GM23248 (cell line): ENCODE measurements around the gene PAPOLA. TPM values are rescaled to one million over a fixed set of nuclear protein-coding genes. Genes with fewer than 3 reads are reported as not detected.

Experiments
- DNase-seq: peaks from one replicate; pipeline ENCODE4 v3.0.0-alpha.2; 2015
- H2AFZ ChIP-seq: fragments of 200-600 bp; sonication (generic); 2 replicates; pipeline ENCODE4 v1.6.1; 2016; ENCODE audit warnings: antibody characterized with exemption
- H3F3A ChIP-seq: fragments of 200-600 bp; sonication (generic); 2 replicates; pipeline ENCODE4 v1.6.1; 2016; ENCODE audit warnings: mild to moderate bottlenecking, antibody characterized with exemption, mixed run types; ENCODE audit not compliant: insufficient read depth
- H3K27ac ChIP-seq: fragments of 200-600 bp; sonication (generic); 2 replicates; pipeline ENCODE4 v1.5.1; 2016; ENCODE audit warnings: mild to moderate bottlenecking
- H3K27me3 ChIP-seq: fragments of 200-600 bp; sonication (generic); replicated peaks from 2 replicates; pipeline ENCODE4 v1.6.1; 2016; ENCODE audit warnings: mild to moderate bottlenecking; ENCODE audit not compliant: insufficient read depth
- H3K36me3 ChIP-seq: fragments of 200-600 bp; sonication (generic); 2 replicates; pipeline ENCODE4 v1.6.1; 2016; ENCODE audit warnings: low read depth, mild to moderate bottlenecking
- H3K4me1 ChIP-seq: fragments of 200-600 bp; sonication (generic); 2 replicates; pipeline ENCODE4 v1.6.1; 2016; ENCODE audit warnings: mild to moderate bottlenecking; ENCODE audit not compliant: insufficient read depth
- H3K4me2 ChIP-seq: fragments of 200-600 bp; sonication (generic); one replicate; pipeline ENCODE4 v1.6.1; 2016; ENCODE audit warnings: mild to moderate bottlenecking; ENCODE audit not compliant: unreplicated experiment
- H3K4me3 ChIP-seq: fragments of 200-600 bp; sonication (generic); 2 replicates; pipeline ENCODE4 v1.5.1; 2016; ENCODE audit warnings: mild to moderate bottlenecking
- H3K79me2 ChIP-seq: fragments of 200-600 bp; sonication (generic); 2 replicates; pipeline ENCODE4 v1.6.1; 2016; ENCODE audit warnings: mild to moderate bottlenecking; ENCODE audit not compliant: insufficient read depth
- H3K9ac ChIP-seq: fragments of 200-600 bp; sonication (generic); 2 replicates; pipeline ENCODE4 v1.6.1; 2016; ENCODE audit warnings: mild to moderate bottlenecking
- H3K9me2 ChIP-seq: fragments of 200-600 bp; sonication (generic); 2 replicates; pipeline ENCODE4 v1.6.1; 2016; ENCODE audit warnings: mixed run types, mild to moderate bottlenecking, moderate library complexity; ENCODE audit not compliant: insufficient read depth
- H3K9me3 ChIP-seq: fragments of 200-600 bp; sonication (generic); one replicate; pipeline ENCODE4 v1.6.1; 2017; ENCODE audit warnings: low read depth
- H4K20me1 ChIP-seq: fragments of 200-600 bp; sonication (generic); 2 replicates; pipeline ENCODE4 v1.6.0; 2016; ENCODE audit not compliant: insufficient read depth
- EZH2 ChIP-seq: fragments of 200-600 bp; sonication (generic); IDR thresholded peaks from 2 replicates; pipeline ENCODE4 v1.6.1; 2018; ENCODE audit warnings: antibody characterized with exemption, mild to moderate bottlenecking; ENCODE audit not compliant: insufficient read depth, poor library complexity, severe bottlenecking
- EZH2phosphoT487 ChIP-seq: fragments of 200-600 bp; sonication (generic); IDR thresholded peaks from 2 replicates; pipeline ENCODE4 v1.6.1; 2018; ENCODE audit warnings: antibody characterized with exemption, moderate library complexity, mild to moderate bottlenecking, low read depth; ENCODE audit not compliant: insufficient read depth
- whole genome bisulfite sequencing, 2 experiments: methylation state at CpG; one replicate each; pipeline ENCODE4 v1.1.6; 2015 to 2017; ENCODE audit warnings: low lambda C conversion rate in 2 of 2, low coverage in 1 of 2; ENCODE audit errors: missing lambda C conversion rate in 2 of 2; 5-methylcytosine and 5-hydroxymethylcytosine counted together
- in situ Hi-C: fragments of 300-500 bp; cut with MboI; formaldehyde crosslinking; loops from 2 replicates; pipeline ENCODE4 v1.15.0; 2020
- polyA plus RNA-seq: library from polyadenylated mRNA; unstranded; fragments of >200 nt; fragmentation: Nextera tagmentation; extraction: Ambion mirVana; gene quantifications from 2 replicates; pipeline ENCODE4 v1.2.1, GENCODE V29; 2016
- total RNA-seq: library from RNA; depleted of rRNA; stranded (reverse); fragments of >200 nt; shearing (Covaris generic); gene quantifications from 2 replicates; pipeline ENCODE4 v1.2.3, GENCODE V29; 2014

PAPOLA gene
- total and polyA plus RNA-seq, 2 experiments from 2014 or later, result 64.3 to 119 TPM

DNA sequence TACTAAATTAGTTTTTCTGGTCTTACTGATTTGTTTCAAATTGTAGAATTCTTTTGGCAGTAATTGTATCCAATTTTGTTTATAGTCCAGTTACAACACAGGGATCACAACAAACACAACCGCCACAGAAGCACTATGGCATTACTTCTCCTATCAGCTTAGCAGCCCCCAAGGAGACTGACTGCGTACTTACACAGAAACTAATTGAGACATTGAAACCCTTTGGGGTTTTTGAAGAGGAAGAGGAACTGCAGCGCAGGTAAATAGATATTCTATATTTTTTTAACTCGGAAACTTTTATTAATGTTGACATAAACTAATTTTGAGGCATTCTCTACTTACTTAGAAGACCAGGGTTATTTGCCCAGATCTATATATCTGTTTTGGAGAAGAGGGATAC lies 17.8 kb downstream of the PAPOLA start:
- no peak overlapping the region for H2AFZ ChIP-seq
- H3K4me3 ChIP-seq, result no peak overlapping the region
- peaks cover 100% of the 10 kb centered on the region for H3K79me2 ChIP-seq
- no peaks in the 10 kb centered on the region for H3K27me3 ChIP-seq
- H3K9me3 ChIP-seq, result no peaks in the 10 kb centered on the region
- H3K4me2 ChIP-seq, result no peak overlapping the region
- no peak overlapping the region for H3K27ac ChIP-seq
- in situ Hi-C loops, result no loop called here
- peaks cover 12% of the 10 kb centered on the region for H3K4me1 ChIP-seq
- H3K36me3 ChIP-seq, result peaks cover 20% of the 10 kb centered on the region
- DNase-seq, result no peak
- no peaks in the 10 kb centered on the region for H3K9me2 ChIP-seq
- peaks cover 21% of the 10 kb centered on the region; the same call in 1 of the 2 replicates for H4K20me1 ChIP-seq
- no peak for TF ChIP-seq EZH2
- no peak for TF ChIP-seq EZH2phosphoT487
- H3K9ac ChIP-seq, result no peak overlapping the region
- peaks cover 3% of the 10 kb centered on the region; the same call in 1 of the 2 replicates for H3F3A ChIP-seq
- WGBS, 2 experiments, result 97 to 98% methylated on average over 4 of the region's 4 CpGs

DNA sequence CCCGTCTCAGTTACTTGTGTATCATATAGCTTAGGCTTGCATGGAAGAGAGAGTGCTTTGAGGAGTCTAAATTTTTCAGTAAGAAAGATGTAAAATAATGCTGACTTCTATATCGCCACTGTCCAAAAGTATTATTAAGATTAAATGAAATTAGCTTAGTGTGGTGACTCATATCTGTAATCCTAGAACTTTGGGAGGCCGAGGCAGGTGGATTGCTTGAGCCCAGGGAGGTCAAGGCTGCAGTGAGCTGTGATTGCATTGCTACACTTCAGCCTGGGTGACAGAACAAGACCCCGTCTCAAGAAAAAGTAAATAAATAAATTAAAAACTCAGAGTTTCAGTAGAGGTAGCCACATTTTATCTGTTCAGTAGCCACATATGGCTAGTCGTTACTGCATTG lies 23.3 kb downstream of the PAPOLA start:
- Histone ChIP-seq H3K4me2 (no peak overlapping the region), H3K4me3 (no peak overlapping the region), H3K79me2 (peaks cover 99% of the 10 kb centered on the region), H4K20me1 (no peaks in the 10 kb centered on the region), H3K9ac (no peak overlapping the region), H3K4me1 (no peaks in the 10 kb centered on the region), H3F3A (no peaks in the 10 kb centered on the region), H3K36me3 (peaks cover 49% of the 10 kb centered on the region), H3K9me3 (no peaks in the 10 kb centered on the region), H2AFZ (no peak overlapping the region), H3K27ac (no peak overlapping the region), H3K27me3 (no peaks in the 10 kb centered on the region), H3K9me2 (no peaks in the 10 kb centered on the region)
- WGBS, 2 experiments, result 97 to 99% methylated on average over 5 of the region's 5 CpGs
- no peak for DNase-seq
- in situ Hi-C loops, result no loop called here
- TF ChIP-seq EZH2 (no peak), EZH2phosphoT487 (no peak)

DNA sequence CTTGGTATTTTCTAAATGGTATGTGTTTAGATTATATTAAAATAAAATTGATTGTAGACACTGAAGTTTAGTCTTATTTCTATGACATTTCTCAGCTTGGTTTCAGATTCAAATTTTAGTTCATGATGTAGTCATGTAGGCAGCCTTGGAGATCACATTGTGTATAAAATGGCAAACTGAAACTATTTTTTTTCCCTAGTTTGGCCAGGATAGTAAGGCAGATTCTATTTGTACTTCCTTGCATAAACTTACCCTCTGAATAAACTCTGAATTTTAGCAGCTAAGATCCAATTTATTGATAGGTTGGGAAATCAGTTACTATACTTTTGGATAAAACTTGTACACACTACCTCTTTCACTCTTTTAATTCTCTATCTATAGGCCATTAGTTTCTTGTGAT lies 30.4 kb downstream of the PAPOLA start:
- no peaks in the 10 kb centered on the region for H3K9me3 ChIP-seq
- H2AFZ ChIP-seq, result no peak overlapping the region
- no peak for DNase-seq
- H3K4me1 ChIP-seq, result no peaks in the 10 kb centered on the region
- no peaks in the 10 kb centered on the region for H3K9me2 ChIP-seq
- no peaks in the 10 kb centered on the region for H4K20me1 ChIP-seq
- in situ Hi-C loops, result no loop called here
- no peak for TF ChIP-seq EZH2
- TF ChIP-seq EZH2phosphoT487, result no peak
- no peak overlapping the region for H3K27ac ChIP-seq
- no peaks in the 10 kb centered on the region for H3F3A ChIP-seq
- H3K9ac ChIP-seq, result no peak overlapping the region
- H3K4me3 ChIP-seq, result no peak overlapping the region
- H3K36me3 ChIP-seq, result peaks cover 76% of the 10 kb centered on the region
- peaks cover 49% of the 10 kb centered on the region for H3K79me2 ChIP-seq
- no peak overlapping the region for H3K4me2 ChIP-seq
- no peaks in the 10 kb centered on the region for H3K27me3 ChIP-seq

DNA sequence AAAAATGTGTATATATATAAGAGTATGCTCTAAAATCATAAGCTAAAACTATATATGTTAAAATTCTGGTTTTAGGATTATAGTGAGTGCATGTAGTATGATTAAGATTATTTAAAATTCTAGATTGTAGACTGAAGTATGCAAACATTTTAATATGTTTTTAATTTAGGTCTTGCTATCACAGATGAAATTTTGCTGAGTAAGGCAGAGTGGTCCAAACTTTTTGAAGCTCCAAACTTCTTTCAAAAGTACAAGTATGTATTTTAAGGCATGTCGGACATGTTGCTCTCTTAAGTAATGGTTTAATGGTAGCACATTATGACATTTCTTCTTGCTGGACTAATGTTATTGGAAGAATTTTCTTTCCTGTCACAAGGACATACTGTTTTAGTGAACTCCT lies 34.6 kb downstream of the PAPOLA start:
- H2AFZ ChIP-seq, result no peak overlapping the region
- no peaks in the 10 kb centered on the region for H3K9me3 ChIP-seq
- no peaks in the 10 kb centered on the region for H4K20me1 ChIP-seq
- in situ Hi-C loops, result no loop called here
- peaks cover 17% of the 10 kb centered on the region; the same call in 1 of the 2 replicates for H3K79me2 ChIP-seq
- H3K27me3 ChIP-seq, result no peaks in the 10 kb centered on the region
- TF ChIP-seq EZH2phosphoT487, result no peak
- TF ChIP-seq EZH2, result no peak
- no peak for DNase-seq
- no peak overlapping the region for H3K4me3 ChIP-seq
- no peaks in the 10 kb centered on the region for H3F3A ChIP-seq
- H3K36me3 ChIP-seq, result peaks cover 57% of the 10 kb centered on the region
- H3K9me2 ChIP-seq, result no peaks in the 10 kb centered on the region
- no peak overlapping the region for H3K27ac ChIP-seq
- H3K4me2 ChIP-seq, result no peak overlapping the region
- H3K9ac ChIP-seq, result no peak overlapping the region
- H3K4me1 ChIP-seq, result 0 out of 2 replicates have a peak, but pooled peaks cover 3% of the 10 kb centered on the region
- 92 to 94% methylated on average over 1 of the region's 1 CpG for WGBS, 2 experiments
